Frontal cortex (tissue), 4 donors: Measurements from ENCODE around the gene LSMEM2. TPM values are rescaled to one million over a fixed set of nuclear protein-coding genes. Genes with fewer than 3 reads are reported as not detected.
A peak's percentile ranks its signal among the peaks of the same experiment; 100 is the strongest.
"Not testable (repeated sequence)": the region's sequence is repeated elsewhere in the genome, so short reads cannot be mapped to it uniquely, and the experiment has no call there.

Experiments used
- DNase-seq, 2 donors: peaks; one replicate each; pipeline ENCODE4 v3.0.0; 2012; ENCODE audit warnings: low spot score in 2 of 2
- FAIRE-seq: peaks from 2 replicates; lab custom pipeline; 2012; peaks lifted over from hg19 to GRCh38; lab: Jason Lieb, UNC
- total RNA-seq: library from RNA; depleted of rRNA; stranded (reverse); fragments of >200 nt; gene quantifications from one replicate; pipeline ENCODE4 v1.2.3, GENCODE V29; 2014
- donor health status: control.
- donor health status: control.
- donor health status: control.

The LSMEM2 gene
- total RNA-seq, 1 donor from 2014 or later: 0.82 TPM

DNA sequence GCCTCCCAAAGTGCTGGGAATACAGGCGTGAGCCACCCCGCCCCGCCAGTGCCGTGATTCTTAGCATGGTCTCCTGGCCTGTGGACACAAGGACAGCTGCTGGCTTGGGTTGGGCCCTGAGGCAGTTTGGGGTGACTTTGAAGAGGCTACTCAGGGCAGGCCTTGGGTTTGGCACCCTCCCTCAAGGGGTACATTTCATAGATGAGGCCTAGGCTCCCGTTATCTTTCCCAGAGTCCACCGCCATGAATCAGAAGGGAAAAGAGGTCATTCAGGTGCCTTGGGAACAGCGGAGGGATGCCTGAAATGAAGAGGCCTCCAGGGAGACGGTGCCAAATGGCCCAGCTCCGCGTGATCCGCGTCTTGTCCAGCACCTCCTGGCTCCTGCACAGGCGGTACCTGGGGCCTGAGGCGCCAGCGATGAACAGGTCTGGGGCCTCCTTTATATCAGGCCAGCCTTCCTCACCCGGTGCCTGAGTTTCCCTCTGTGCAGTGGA, 33.6 kb upstream of the LSMEM2 start:
- DNase-seq (no peak), FAIRE-seq (no peak)

DNA sequence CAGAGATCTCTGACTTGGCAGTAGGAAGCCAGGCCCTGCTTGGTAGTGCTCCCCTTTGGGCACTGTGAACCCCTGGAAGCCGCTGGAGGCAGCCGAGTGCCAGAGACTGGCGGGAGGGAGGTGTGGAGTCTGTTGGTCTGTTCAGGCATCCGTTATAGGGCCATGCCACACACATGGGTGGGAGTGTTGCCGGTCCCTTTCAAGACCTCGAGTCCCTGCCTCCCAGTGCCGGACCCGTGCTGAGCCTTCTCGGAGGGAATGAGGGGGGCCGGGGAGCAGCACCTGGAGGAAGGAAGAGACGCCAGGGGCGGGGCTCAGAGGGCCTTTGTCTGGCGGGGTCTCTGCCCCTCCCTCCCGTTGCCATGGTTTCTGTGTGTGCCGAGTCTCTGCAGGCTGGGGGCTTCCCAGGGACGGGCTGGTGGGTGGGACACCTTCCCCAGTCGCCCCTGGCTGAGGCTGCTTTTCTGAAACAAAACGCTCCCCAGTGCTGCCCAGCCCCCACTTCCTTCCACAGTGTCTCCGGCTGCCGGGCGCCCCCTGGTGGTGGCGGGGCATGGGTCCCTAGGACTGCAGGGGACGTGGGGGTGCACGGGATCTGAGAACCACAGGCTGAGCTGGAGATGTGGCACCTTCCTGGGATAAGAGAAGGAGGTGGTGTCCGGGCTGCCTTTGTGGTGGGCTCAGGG, 32.9 kb upstream of the LSMEM2 start:
- FAIRE-seq: no peak

DNA sequence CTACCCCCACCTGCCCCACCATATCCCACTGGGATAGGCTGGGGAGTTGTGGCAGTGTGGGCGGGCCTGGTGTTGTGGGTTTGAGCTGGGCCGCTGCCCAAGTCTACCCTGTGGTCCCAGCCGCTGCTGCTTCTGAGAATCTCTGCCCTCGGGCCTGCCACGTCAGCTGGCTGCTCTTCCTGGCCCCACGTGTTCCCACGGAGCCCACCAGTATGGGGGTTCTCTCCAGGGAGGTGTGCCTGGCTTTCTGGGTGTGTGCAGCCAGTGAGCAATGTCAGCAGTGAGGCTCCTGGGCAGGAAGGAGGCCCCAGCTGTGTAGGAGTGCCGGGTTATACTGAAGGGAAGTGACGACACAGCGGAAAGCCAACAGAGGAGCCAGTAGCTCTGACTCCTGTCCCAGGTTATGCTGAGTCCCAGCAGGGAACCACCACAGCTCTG, 32.4 kb upstream of the LSMEM2 start:
- DNase-seq (no peak), FAIRE-seq (no peak)

More for the DNA sequence above, 32.9 kb upstream of the LSMEM2 start:
- DNase-seq: peak; percentile 61 to 78

DNA sequence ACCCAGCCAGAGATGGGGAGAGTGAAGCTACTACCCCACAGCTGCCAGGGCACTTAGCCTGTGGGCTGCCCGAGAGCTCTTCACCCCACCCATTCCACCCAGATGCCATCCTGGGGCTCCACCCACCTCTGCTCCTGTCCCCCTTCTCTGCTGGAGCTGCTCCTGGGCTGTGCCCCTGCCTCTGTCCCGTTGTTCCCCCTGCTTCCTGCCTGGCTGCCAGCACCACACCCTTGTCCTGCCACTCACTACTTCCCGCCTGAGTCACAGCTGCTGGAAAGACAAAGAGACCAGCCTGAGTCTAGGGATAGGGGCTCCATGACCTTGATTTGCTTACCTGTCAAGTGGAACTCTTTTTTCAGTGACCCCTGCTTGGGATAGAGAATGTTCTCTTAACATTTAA, 30.5 kb upstream of the LSMEM2 start:
- DNase-seq (no peak), FAIRE-seq (no peak)

DNA sequence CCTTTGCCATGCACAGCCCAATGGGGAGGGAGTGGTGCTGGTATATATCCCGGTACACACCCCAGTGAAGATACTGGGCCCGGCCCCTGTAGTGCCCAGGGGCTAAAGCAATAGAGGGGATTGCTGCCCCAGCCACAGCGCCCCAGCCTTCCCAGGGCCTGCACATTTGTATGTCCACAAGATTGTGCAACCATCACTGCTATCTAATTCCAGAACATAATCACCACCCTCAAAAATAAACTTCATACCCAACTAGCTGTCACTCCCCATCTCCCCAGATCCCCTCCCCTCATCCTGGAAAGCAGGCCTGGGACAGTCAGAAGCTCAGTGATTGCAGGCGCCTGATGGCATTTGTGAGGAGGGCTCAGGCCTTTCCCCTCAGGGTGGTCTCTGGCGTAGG, 29.4 kb upstream of the LSMEM2 start:
- FAIRE-seq: no peak
- no peak for DNase-seq

DNA sequence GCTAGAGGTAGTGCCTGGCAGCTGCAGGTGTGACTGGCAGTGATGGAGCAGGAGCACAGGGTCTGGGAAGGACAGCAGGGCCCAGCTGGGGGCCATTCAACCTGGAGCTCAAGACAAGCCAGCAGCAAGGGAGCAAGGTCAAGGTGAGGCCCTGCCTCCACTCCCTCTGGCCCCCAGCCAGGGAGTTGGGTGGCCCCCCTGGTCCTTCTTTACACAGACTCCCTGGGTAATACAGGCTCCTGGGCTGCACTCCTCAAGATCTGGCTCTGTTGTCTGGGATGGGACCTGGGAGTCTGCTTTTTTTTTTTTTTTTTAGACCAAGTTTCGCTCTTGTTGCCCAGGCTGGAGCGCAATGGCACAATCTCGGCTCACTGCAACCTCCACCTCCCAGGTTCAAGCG, 28.4 kb upstream of the LSMEM2 start:
- DNase-seq (no peak), FAIRE-seq (no peak)

DNA sequence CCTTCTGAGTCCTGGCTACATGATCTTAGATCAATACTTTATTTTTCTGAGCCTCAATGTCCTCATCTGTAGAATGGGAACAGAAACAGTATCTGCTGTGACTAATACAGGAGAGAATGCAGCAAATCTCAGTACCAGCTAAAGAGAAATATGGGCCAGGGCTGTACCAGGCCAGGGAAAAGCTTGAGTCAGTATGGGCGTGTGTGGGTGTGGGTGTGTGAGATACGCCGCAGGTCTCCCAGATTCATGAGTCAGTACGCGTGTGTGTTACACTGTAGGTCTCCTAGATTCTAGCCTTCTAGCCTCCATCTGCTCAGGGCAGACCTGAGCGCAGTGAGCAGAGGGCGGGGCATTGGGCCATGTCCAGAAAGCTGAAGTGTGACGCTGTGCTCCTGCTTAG, 27.7 kb upstream of the LSMEM2 start:
- FAIRE-seq: no peak
- DNase-seq: no peak

DNA sequence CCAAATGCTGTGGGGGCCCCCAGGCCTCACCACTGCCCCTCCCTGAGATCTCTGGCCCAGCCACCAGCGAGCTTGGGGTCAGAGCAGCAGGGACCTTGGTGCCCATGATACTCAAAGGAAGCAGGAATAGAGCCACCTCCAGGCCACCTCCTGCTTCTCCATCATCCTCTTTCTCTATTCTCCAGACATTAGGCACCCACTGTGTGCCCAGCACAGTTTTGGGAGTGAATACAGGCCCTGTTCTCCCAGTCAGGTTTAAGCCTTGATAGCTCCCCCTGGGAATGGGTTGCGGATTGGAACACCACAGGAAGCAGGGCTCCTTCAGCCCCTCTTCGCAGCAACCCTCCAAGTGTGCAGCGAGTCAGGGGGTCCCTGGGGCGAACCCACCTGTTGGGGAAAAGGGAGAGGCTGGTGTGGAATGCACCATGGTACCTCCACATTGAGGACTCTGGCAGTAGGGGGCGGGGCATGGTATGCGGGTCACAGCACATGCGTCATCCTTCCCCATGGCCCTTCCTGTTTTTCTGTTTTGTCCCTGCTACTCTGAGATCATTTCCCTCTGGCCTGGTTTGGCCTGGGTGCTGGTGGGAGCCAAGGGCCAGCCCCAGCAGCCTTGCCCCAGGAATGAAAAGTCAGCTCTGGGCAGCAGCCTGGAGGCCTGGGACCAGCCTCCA, 24.2 kb upstream of the LSMEM2 start:
- peak; percentile 39 to 67 for DNase-seq
- FAIRE-seq: no peak

DNA sequence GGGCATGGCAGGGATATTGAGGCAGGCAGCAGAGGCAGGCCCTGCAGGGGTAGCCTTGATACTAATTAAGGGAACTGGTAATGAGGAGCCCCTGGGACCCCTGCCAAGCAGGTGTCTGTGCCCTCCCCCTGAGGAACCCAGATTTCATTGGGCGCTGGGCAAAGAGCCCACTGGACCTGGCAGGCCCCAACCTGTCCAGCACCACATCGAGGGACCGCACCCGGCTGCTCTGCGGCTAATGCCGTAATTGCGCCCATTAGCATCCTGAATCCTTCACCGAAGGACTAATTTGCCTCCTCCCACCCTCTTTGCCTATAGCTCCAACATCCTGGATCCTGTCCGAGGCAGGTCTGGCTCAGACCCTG, 23.7 kb upstream of the LSMEM2 start:
- no peak for DNase-seq
- no peak for FAIRE-seq

DNA sequence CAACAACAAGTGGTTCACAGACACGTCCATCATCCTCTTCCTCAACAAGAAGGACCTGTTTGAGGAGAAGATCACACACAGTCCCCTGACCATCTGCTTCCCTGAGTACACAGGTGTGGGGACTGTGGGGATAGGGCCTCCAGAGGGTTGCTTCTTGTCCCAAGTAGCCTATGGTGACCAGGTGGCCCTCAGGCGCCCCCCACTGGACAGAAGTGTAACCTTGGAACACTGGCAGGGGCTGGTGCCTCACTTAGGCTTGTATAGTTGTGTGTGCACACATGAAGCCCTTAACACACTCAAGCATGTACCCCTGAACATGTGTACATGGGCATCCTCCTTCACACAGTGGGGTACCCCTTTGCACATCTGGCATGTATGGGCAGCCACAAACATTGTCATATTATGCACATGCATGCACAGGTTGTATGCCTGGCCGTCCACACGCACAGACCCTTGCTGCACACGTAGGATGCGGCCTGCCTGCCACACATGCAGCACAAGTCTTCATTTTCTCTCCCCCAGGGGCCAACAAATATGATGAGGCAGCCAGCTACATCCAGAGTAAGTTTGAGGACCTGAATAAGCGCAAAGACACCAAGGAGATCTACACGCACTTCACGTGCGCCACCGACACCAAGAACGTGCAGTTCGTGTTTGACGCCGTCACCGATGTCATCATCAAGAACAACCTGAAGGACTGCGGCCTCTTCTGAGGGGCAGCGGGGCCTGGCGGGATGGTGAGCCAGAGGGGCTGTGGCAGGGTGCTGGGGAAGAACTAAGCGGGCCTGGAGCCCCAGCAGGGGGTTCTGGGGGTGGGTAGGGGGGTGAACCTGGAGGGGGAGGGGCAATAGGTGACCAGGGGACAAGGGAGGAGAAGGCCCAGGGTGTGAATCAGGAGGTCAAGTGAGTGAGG, 21.7 kb upstream of the LSMEM2 start:
- FAIRE-seq (no peak), DNase-seq (no peak)

DNA sequence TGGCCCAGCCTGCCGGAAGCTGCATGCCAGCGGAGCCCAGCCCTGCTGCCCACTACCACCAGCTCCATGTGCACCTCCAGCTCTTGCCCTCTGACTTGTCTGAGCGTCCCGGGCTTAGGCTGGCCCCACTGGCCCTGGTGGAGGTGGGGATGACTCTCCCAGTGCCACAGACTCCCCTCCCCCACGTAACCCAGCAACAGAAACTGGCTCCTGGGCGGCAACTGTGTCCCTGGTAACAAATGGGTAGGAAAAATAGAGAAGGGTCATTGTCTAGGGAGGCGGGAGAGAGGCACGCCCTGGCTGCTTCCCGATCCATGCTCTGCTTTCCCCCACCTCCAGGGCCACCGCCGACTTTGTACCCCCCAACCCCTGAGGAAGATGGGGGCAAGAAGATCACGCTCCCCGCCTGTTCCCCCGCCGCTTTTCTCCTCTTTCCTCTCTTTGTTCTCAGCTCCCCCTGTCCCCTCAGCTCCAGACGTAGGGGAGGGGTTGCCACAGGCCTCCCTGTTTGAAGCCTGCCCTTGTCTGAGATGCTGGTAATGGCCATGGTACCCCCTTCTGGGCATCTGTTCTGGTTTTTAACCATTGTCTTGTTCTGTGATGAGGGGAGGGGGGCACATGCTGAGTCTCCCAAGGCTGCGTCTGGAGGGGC, 20.7 kb upstream of the LSMEM2 start:
- DNase-seq (no peak), FAIRE-seq (no peak)

DNA sequence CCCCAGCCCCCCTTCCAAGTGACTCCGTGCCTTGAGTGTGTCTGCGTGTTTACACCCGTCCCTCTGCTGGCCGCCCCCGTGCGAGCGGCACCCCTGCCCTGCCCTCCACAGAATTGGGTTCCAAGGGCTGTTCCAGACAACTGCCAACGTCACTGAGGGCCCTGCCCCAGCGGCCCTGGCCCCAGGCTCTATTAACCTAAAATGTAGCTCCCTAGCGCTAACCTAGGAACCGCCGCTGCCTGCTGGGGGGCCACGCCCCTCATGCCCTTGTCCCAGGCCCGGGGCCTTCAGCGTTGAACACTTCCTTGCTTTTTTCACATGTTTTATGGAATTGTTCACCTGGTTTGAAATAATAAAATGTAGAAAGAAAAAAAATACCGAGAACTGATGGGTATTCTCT, 19.9 kb upstream of the LSMEM2 start:
- no peak for DNase-seq
- FAIRE-seq: no peak

DNA sequence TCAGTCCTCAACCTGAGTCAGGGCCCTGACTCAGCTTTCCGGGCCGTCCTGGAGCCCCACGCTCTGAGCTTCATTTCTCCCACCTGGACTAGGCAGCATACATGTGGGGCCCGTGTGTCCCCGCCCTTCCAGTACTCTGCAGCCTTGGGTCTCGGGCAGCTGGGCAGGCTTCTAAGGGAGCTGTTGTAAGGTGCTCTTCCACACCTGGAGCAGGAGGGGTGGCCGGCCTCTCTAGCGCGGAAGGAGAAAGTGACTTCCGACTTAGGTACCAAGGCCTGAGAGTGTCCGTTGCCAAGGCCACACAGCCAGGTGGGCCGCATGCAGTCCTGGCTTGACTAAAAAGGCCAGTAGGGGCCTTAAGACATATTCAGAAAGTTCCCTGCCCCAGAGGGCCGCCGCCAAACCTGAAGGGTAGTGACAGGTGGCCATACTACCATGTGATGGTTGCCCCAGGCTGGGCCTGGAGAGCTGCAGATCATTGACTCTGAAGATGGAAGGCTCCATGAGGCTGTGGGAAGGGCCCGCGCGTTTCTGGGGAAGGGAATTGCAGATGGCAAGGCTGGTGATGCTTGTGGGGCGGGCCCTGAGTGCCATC, 19.4 kb upstream of the LSMEM2 start:
- DNase-seq: no peak
- FAIRE-seq: no peak

DNA sequence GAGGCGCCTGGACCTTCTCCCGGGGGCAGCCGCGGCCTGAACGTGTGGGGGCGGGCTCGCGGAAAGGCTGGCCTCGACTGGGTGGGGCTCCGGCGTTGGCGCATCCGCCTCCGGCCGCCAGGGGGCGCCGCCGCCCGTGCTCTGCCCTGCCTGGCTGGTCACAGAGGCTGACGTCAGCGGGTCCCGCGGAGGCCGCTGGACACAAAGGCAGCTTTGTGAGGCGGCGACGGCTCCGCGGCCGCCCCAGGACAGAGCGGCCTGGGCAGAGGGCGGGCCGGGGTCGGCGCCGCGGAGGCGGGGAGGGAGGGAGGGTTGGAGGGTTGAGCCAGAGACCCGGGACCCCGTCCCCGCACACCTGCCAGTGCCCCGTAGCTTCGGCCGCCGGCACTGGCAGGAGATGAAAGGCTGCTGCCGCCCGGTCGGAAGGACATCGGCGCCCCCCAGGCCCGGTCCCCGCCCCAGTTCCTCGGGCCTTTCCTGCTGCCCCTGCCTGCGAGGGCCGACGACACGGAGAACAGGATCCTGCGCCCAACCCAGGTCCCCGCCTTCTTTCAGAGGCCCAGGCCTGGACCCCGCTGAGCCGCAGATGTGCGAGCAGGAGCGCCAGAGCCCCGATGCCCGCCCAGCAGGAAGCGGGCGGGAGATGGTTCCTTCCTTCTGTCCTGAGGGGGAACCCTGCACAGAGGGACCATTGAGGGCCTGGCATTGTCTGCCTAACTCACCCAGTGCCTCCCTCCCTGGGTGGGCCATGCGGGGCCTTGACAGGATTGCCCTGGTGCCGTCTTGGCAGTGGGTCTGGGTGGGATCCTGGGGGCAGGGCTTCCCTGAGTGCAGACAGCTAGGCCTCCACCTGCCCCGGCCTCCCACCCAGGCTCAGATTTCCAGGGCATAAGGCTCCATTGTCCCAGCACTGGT, 18.6 kb upstream of the LSMEM2 start:
- DNase-seq (peak; percentile 97 to 99), FAIRE-seq (no peak)

DNA sequence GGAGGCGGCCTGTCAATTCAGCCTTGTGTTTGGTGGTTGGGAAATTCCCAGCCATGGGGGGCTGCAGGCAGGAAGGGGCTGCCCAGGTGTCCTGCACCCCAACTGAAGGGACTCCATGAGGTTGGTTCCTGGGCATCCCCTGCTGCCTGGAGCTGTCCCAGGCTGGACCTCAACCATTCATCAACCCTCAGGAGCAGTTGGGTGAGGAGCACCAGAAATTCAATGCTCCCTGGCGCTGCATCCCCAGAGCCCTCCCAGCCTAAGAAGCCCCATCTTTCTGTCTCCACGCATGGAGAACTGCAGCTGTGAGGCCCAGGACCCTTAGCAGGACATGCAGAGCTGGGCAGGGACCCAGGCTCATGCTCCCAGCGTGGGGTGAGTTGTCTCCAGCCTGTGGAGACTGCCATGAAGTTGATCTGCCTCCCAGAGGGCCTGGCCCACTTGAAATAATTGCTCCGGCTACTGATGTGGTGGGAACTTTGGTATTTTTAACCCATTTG, 17.9 kb upstream of the LSMEM2 start:
- FAIRE-seq (no peak), DNase-seq (peak in 1 of 2 donors; percentile 41)

DNA sequence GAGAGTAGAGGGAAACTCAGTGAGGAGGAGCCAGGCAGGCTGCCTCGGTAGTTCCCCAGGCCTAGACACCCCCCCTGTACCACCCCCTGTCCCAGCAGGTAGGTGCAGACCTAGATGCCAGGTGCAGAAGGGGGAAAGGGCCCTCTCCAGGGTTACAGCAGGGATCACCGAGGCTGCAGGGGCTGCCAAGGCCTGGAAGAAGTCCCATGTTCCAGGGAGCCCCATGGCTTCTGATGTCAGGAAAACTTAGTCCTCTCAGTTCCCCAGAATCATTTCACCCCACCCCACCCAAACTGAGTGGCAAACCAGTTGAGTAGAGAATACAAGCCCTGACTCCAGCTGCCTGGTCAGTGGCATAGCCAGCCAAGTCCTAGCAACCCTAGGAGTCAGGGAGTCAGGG, 17.4 kb upstream of the LSMEM2 start:
- FAIRE-seq (no peak), DNase-seq (peak in 1 of 2 donors; percentile 36)

DNA sequence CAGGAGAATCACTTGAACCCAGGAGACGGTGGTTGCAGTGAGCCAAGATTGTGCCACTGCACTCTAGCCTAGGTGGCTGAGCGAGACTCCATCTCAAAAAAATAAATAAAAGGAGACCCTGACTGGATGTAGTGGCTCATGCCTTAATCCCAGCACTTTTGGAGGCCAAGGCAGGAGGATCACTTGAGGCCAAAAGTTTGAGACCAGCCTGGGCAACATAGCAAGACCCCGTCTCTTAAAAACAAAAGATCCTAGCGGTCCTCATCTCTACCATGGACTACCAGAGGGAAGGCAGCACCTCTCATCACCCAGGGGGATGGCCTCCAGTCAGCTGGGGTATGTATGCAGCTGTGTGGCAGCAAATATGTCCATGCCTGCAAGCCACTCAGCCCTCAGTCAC, 16.7 kb upstream of the LSMEM2 start:
- not testable (repeated sequence) for FAIRE-seq, DNase-seq

DNA sequence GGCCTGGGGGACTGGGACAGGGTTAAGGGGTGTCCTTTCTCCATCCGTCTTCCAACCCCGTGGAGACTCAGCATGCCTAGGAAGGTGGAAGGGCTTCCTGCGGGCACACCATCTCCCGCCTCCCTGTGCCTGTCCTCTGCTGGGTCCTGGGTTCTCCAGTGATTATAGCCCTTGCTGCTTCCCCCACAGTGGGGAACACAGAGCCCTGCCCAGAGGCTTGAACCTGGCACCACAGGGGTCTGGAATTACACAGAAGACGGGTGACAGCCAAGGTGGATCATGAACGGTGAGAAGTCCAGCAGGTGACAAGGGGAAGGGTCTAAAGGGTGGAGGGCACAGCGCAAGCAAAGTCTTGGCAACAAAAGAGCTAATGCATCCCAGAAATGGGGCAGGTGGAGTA, 16.1 kb upstream of the LSMEM2 start:
- DNase-seq (no peak), FAIRE-seq (no peak)
